Measurements from ENCODE around the gene MBNL3.

DNA sequence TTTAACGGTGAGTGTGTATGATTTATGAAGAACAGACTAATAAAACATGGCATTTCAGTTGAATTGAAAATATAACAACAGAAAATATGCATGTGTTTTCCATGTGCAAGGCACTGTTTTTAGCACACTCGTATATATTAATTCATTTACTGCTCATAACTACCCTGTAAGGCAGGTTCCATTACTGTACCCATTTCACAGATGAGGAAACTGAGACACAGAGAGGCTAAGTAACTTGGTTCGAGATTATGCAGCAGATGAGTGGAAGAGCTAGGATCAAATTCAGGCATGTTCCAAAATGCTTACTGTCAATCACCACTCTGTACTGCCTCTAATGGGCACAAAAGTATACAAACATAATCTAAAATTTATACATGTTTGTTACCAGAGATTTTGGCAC is 20.4 kb downstream of the MBNL3 start:
- TF ChIP-seq POLR2AphosphoS5 (IDR thresholded peaks at IDR 0.05) (no peak), POLR2A (IDR thresholded peaks at IDR 0.05) (no peak)
- TF ChIP-seq, protein P1, sequence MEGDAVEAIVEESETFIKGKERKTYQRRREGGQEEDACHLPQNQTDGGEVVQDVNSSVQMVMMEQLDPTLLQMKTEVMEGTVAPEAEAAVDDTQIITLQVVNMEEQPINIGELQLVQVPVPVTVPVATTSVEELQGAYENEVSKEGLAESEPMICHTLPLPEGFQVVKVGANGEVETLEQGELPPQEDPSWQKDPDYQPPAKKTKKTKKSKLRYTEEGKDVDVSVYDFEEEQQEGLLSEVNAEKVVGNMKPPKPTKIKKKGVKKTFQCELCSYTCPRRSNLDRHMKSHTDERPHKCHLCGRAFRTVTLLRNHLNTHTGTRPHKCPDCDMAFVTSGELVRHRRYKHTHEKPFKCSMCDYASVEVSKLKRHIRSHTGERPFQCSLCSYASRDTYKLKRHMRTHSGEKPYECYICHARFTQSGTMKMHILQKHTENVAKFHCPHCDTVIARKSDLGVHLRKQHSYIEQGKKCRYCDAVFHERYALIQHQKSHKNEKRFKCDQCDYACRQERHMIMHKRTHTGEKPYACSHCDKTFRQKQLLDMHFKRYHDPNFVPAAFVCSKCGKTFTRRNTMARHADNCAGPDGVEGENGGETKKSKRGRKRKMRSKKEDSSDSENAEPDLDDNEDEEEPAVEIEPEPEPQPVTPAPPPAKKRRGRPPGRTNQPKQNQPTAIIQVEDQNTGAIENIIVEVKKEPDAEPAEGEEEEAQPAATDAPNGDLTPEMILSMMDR (IDR thresholded peaks at IDR 0.05): no peak
